ENCODE results near the gene ZSCAN18.
"Not testable (repeated sequence)": the region's sequence is repeated elsewhere in the genome, so short reads cannot be mapped to it uniquely, and the experiment has no call there.

ZSCAN18 gene

GRCh38 chr19:58097781-58098681 lies at the start of gene ZSCAN18:
ZSCAN18 (minus strand) TSS chr19:58098231; CDS start chr19:58090267, 7,964 bp downstream.
- TF ChIP-seq, protein P1, sequence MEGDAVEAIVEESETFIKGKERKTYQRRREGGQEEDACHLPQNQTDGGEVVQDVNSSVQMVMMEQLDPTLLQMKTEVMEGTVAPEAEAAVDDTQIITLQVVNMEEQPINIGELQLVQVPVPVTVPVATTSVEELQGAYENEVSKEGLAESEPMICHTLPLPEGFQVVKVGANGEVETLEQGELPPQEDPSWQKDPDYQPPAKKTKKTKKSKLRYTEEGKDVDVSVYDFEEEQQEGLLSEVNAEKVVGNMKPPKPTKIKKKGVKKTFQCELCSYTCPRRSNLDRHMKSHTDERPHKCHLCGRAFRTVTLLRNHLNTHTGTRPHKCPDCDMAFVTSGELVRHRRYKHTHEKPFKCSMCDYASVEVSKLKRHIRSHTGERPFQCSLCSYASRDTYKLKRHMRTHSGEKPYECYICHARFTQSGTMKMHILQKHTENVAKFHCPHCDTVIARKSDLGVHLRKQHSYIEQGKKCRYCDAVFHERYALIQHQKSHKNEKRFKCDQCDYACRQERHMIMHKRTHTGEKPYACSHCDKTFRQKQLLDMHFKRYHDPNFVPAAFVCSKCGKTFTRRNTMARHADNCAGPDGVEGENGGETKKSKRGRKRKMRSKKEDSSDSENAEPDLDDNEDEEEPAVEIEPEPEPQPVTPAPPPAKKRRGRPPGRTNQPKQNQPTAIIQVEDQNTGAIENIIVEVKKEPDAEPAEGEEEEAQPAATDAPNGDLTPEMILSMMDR (IDR thresholded peaks at IDR 0.05; ENCODE audit: extremely low read depth, missing control alignments), result no peak
- peak; percentile 94 for DNase-seq (ENCODE audit: low spot score)

DNA sequence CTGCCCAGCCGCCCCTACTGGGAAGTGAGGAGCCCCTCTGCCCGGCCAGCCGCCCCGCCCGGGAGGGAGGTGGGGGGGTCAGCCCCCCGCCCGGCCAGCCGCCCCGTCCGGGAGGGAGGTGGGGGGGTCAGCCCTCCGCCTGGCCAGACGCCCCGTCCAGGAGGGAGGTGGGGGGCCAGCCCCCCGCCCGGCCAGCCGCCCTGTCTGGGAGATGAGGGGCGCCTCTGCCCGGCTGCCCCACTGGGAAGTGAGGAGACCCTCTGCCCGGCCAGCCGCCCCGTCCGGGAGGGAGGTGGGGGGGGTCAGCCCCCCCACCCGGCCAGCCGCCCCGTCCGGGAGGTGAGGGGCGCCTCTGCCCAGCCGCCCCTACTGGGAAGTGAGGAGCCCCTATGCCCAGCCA lies 49.4 kb upstream of the ZSCAN18 start:
- DNase-seq (ENCODE audit: low spot score), result not testable (repeated sequence)

- no peak for DNase-seq (ENCODE audit: low spot score)
- TF ChIP-seq, protein P1 (IDR thresholded peaks at IDR 0.05; ENCODE audit: extremely low read depth, missing control alignments), result no peak
Measured at GRCh38 chr19:58145849-58146248, 47.8 kb upstream of the ZSCAN18 start.

DNA sequence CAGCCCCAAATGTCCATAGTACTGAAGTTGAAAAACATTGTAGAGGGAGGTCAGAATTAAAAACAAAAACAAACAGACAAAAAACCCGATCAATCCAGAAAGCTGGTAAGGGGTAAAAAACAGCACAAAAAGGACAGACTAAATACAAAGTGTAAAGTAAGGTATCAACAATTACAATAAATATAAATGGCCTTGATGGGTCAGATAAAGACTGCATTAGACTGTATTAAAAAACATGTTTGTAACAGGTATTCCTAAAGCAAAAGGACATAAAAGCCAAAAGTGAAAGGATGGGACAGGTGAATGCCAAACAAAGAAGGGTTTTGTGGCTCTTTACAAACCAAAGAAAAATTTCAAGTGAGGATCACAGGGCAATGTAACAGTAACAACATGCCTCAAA lies 36.2 kb upstream of the ZSCAN18 start:
- no peak for DNase-seq (ENCODE audit: low spot score)
- TF ChIP-seq, protein P1 (IDR thresholded peaks at IDR 0.05; ENCODE audit: extremely low read depth, missing control alignments), result no peak

DNA sequence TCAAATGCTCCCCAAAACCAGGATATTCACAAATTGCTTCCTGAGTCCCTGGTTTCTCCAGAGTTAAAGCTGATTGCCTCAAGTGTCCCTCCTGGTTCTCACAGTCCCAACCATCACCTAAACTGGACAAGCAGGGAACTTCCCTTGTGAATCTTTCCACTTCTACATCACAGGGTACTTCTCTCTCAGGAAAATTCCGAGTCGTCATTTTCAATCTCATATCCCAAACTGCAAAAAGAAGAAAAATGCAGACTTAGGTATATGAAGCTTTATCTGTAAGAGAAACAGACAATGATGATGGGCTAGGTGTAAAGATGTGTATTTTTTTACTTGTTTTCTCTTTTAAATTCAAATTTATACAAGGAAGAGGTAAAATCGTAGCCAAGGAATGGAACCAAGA lies 31.3 kb upstream of the ZSCAN18 start:
- TF ChIP-seq, protein P1 (IDR thresholded peaks at IDR 0.05; ENCODE audit: extremely low read depth, missing control alignments), result no peak
- no peak for DNase-seq (ENCODE audit: low spot score)

GRCh38 chr19:58128041-58128685 lies 30.1 kb upstream of the ZSCAN18 start:
- no peak for DNase-seq (ENCODE audit: low spot score)

GRCh38 chr19:58123354-58123753 lies 25.3 kb upstream of the ZSCAN18 start:
- DNase-seq (ENCODE audit: low spot score), result no peak
- TF ChIP-seq, protein P1 (IDR thresholded peaks at IDR 0.05; ENCODE audit: extremely low read depth, missing control alignments), result no peak

More at GRCh38 chr19:58128041-58128685, 30.1 kb upstream of the ZSCAN18 start:
- TF ChIP-seq, protein P1 (IDR thresholded peaks at IDR 0.05; ENCODE audit: extremely low read depth, missing control alignments), result no peak
